Fibroblast of peridontal ligament (primary cell): Measurements from ENCODE around the gene IL6R.
"Not testable (repeated sequence)": the region's sequence is repeated elsewhere in the genome, so short reads cannot be mapped to it uniquely, and the experiment has no call there.

Experiments
- DNase-seq: peaks from one replicate; pipeline ENCODE4 v3.0.0-alpha.2; 2010; ENCODE audit errors: extremely low read depth

Gene IL6R

GRCh38 chr1:154404984-154405746 lies at the start of gene IL6R:
TSS of gene IL6R (plus strand) at chr1:154405343. CDS start at chr1:154405630, 287 bp downstream.
- peak; percentile 86 for DNase-seq

GRCh38 chr1:154358519-154358918 lies 46.6 kb upstream of the IL6R start:
- DNase-seq: no peak

- DNase-seq: no peak
Observed at GRCh38 chr1:154360288-154360687, 44.9 kb upstream of the IL6R start.

- DNase-seq: not testable (repeated sequence)
Observed at GRCh38 chr1:154360881-154361280, 44.3 kb upstream of the IL6R start.

- DNase-seq: no peak
Observed at GRCh38 chr1:154361357-154361756, 43.8 kb upstream of the IL6R start.

- DNase-seq: no peak
Observed at GRCh38 chr1:154371436-154371835, 33.7 kb upstream of the IL6R start.

- not testable (repeated sequence) for DNase-seq
Observed at GRCh38 chr1:154373777-154374357, 31.3 kb upstream of the IL6R start.

- DNase-seq: no peak
Observed at GRCh38 chr1:154379301-154379700, 25.8 kb upstream of the IL6R start.

GRCh38 chr1:154384650-154385489 lies 20.3 kb upstream of the IL6R start:
- no peak for DNase-seq

- no peak for DNase-seq
Observed at GRCh38 chr1:154386643-154387352, 18.3 kb upstream of the IL6R start.

GRCh38 chr1:154391086-154391770 lies 13.9 kb upstream of the IL6R start:
- DNase-seq: peak; percentile 15

GRCh38 chr1:154398141-154398540 lies 7.0 kb upstream of the IL6R start:
- no peak for DNase-seq

- DNase-seq: no peak
Observed at GRCh38 chr1:154398678-154399077, 6.5 kb upstream of the IL6R start.

- DNase-seq: no peak
Observed at GRCh38 chr1:154400381-154400801, 4.8 kb upstream of the IL6R start.

- DNase-seq: no peak
Observed at GRCh38 chr1:154402409-154402921, 2.7 kb upstream of the IL6R start.

GRCh38 chr1:154403261-154403943 lies 1.7 kb upstream of the IL6R start:
- DNase-seq: no peak

- no peak for DNase-seq
Observed at GRCh38 chr1:154403983-154404382, 1.2 kb upstream of the IL6R start.

GRCh38 chr1:154404511-154404931 lies 622 bp upstream of the IL6R start:
- no peak for DNase-seq

- DNase-seq: peak; percentile 70
Observed at GRCh38 chr1:154405747-154406571, 816 bp downstream of the IL6R start.

GRCh38 chr1:154406572-154406879 lies 1.4 kb downstream of the IL6R start:
- DNase-seq: no peak
